ENCODE data around the gene COPS3.

Gene COPS3

DNA sequence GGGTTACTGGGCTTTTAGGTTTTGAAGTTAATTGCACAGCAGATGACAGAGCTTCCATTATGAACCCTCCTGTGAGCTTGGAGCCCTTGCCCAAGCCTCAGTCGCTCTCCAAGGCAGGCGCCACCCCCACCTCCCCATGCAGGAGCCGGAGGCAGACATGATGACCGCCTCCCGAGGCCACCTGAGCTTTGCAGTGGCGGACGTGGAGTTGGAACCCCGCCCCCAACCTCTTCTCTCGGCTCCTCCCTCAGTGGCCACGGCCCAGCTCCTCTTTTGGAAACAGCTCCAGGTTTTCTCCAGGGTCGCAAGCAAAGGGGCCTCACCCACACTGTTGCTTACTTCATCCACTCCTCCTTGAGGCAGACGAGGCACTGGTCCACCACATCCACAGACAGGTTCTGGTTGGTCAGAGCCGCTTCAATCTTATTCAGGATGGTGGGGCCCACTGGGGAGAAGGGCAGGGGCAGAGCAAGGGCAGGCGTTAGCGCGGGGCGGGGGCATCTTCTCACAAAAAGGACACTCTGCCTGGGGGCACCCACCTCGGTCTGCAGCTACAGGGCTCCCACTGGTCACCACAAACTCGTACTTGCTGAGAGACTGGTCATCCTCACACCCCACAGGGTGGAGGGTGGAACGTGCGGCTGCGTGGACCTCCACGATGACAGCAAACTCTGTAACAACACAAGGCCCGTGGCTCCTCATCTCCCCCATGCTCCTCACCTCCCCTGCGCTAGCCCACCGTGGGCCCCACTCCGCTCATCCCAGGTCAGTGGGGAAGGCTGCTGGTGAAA lies 66.2 kb downstream of the COPS3 start:
- DNase-seq = no peak

DNA sequence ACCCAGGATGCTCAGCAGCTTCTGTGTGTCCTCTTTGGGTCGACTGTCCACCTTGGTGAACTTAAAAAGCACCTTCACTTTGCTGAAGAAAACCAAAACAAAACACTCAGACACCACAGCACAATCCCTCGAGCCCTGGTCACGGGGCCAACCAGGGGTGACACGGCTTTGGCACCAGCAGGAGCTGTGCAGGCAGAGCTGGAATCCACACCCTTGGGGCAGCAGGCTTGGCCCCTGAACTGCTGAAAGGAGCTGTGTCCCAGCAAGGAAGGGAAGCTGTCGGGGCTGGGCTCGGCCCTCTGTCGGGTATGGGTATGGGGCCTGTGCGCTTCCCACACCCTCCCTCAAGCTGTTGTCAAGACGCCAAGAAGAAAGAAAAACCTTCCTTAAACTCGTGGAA lies 67.3 kb downstream of the COPS3 start:
- no peak for DNase-seq

DNA sequence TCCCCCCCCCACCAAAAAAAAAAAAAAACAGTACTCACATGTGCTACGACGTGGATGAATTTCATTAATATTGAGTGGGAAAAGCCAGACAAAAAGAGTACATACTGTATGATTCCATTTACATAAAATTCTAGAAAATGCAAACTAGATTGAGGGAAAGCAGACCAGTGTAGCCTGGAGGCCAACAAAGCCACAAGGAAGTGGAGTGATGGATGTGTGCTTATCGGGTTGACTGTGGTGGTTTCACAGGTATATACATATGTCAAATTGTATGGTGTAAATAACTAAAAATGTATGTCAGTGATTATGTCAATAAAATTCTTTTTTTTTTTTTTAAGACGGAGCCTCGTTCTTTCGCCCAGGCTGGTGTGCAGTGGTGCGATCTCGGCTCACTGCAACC lies 73.0 kb downstream of the COPS3 start:
- no peak for DNase-seq

DNA sequence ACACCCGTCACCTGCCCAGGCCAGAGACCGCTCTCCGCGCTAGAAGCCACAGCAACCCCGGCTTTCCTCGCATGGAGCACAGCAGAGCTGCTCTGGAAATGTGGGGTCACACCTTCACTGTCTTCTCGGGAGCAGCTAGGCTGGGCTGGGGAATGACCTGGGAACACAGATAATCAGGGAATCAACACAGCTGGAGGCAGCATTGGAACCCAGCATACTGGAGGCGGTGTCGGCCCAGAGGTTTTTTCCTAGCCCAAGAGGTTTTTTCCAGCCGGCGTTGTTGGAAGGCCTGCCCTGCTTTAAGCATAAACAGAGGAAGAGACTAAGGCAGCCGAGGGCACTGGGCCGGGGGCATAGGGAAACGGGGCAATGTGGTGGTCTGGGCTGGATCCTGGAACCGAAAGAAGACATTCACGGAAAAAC lies 74.1 kb downstream of the COPS3 start:
- DNase-seq = no peak

DNA sequence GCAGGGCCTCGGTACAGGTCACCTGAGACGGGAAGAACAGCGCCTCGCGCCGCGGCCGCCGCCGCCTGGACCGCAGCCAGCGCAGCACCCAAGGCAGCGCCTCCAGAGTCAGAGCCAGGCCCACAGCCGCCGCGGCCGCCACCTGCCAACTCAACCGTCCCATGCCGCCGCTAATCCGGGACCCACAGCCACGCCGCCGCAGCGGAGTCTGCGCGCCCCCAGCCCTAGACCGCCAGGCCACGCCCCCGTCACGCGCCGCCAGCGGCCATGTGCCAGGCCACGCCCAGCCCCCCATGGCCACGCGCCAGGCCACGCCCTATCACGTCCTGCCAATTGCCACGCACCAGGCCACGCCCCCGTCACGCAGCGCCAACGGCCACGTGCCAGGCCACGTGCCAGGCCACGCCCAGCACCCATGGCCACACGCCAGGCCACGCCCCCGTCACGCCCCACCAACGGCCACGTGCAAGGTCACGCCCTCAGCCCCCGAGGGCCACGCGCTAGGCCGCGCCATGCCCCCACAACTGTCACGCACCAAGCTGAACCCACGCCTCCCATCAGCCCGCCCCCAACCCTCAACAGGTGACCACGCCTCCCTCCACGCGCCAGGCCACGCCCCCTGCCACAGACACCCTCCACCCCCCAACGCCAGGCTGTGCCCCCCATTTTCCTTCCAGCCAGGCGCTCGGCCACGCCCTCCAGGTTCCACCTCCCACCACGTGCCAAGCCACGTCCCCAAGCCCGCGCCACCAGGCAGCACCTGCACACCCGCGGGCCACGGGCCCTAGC lies 74.7 kb downstream of the COPS3 start, which contains the start of gene PLD6:
TSS of gene PLD6 (minus strand) at position 210 of the 789 bp plus-strand sequence. CDS start at position 163, 47 bp downstream.
- peak; percentile 8 for DNase-seq

DNA sequence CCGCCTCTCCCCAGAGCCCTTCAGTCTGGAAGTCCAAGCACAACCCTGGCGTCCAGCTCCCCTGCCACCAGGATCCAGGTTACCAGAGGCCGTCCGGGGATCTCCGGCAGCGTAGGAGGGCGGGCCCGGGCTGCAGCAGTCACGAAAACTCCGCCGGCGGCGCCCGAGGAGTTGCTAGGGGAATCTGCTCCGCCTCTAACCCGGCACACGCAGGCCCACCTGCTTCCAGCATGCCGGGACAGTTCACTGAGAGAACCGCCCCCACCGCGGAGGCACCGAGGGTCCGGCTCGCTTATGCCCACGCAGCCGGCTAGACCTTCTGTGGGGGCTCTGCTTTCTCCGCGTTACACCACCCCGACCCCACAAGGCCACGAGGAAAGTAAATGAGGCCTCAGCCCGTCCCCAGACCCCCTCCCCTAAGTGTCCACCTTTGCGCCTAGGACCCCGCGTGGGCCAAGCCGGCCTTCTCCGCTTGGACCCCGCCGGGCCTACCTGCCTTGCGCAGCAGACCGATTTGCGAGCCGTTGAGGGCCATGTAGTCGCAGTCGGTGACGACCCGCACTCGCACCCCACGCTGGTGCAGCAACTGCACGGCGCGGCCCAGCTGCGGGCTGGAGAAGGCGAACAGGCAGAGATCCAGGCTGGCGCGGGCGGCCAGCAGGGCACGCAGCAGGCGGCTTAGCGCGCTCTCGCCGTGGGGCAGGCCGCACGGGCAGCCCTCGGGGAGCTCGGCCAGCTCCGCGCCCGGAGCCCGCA lies 75.5 kb downstream of the COPS3 start:
- DNase-seq = no peak

DNA sequence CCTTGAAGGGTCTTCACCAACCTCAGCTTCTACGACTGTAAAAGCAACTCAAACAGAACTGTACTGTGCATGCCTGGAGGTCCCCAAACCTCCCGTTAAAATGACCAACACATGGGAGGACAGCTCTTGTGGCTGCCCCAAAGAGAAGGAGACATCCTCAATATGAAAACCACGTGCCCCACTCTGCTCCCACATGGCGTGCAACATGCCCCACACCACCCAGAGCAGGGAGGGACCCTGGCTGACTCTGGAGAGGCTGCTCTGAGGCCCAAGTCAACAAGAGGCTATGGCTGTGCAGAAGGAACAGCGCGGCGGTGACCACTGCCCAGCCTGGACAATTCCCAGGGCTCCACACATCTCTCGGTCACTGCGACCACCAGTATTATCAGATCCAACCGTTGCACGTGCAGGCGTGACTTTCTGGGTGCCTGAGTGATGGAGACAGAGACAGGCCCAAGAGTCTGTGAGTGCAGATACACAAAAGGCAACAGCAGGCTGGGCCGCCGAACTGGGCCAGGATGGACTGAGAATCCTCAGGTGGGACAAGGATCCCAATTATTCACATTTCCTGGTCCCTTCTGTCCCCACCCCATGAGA lies 76.3 kb downstream of the COPS3 start:
- DNase-seq = no peak

DNA sequence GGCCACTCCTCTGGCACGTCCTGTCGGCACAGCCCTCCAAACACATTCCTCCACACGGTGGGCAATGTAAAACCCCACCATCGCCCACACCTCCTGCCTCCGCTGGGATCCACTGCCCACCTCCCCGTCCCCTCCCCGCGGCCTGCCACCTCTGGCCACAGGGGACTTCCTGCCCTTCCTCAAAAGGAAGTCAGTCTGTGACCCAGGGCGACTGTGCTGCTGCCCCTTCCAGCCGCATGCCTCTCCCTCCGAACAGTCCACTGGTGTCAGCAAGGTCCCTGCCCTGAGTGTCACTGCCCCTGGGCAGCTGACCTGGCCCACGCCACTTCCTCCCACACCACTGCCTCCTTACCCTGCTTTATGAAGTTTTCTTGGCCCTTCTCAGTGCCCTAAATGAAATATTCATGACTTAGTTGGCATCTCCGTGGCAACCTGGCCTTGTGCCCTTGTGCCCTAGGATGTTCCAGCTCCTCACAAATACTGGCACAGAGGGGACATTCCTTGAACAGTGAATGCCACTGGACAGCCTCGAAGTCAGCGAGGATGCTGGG lies 76.9 kb downstream of the COPS3 start:
- no peak for DNase-seq

DNA sequence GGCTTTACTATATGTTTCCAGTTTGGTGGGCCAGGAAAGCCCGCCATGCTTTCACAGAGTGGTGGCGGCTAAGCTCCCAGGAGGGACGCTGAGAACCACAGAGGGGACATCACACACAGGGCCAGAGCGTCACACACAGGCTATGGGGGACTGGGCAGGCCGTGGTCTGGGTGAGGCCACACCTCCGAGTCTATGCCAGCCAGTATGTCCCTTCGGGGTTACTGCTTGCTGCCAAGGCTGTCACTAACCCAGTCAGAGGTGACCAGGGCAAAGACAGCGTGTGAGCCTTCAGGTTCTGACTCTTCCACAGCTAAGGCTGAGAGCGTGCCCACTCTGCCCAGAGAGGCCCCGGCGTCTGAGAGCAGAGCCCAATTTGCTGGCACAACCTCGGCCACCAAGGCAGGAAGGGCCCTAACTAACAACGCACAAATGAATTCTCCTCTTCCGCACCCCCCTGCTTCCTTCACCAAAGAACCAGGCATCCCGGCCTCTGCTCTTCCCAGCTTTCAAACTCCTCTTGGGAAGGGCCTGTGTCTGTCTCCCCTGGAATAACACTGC lies 77.8 kb downstream of the COPS3 start:
- DNase-seq = no peak

DNA sequence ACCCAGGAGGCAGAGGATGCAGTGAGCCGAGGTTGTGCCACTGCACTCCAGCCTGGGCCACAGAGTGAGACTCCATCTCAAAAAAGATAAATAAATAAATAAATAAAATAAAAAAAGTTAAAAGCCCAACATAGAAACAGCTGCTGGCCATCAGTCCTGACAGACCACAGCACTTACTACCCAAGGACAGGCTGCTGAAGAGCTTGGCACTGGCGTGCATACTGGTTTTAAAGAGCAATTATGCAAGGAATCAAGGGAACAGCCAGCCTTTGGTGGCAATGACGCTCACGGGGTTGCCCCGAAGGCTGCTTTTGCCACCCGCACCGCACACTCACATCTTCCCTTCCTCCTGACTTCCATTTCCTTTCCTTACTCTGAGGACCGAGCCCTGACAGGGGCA lies 79.1 kb downstream of the COPS3 start:
- no peak for DNase-seq

DNA sequence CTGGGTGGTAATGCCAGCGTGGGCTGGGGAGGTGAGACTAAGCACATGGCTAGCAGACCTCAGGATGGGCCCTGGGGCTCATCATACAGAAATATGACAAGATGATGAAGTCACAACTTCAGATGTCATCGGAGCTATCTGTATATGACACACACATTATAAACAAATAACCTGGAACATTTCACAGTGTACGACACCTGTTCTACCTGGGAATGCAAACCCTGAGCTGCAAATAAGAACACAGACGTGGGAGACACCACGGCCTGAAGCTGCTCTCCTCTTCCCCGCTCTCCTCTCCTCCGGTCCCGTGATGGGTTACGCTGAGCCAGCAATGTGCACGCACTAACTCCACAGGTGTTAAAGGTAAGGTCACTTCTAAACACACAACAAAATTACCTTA lies 79.8 kb downstream of the COPS3 start:
- DNase-seq = no peak

DNA sequence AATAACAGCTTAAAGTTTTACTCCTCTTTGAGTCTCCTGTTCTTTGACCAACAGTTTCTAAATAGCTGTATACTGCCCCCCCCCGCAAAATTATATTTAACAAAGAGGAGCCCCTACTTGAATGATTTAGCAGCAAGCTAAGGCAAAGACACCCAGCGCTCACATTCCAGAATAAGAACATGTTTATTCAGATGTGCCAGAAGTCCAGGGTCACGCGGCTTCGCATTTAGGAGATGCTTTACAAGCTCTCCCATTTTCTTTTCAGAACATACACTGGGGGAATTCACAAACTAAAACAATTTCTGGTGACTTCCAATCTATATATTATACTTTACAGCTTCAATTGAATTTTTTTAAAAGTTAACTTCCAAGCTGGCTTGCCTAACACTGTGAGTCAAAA lies 80.2 kb downstream of the COPS3 start:
- no peak for DNase-seq

DNA sequence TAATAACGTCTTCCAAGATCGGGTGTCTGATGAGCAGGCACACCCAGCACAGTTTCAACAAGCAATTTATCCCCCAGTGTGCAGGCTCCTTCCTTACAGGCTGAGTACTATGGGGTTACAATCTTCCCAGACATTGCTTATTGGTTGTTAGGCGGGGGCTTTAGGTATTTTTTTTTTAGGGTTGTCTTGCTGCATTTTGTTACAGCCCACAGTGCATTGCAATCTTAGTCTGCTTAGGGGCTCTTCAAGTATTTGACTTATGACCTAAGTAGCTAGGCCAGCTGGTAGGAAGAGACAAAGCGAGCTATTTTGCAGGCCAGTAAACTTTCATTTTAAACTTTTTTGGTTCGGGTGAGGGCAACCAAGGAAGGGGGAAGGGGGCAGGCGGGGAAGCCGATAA lies 80.7 kb downstream of the COPS3 start:
- no peak for DNase-seq

DNA sequence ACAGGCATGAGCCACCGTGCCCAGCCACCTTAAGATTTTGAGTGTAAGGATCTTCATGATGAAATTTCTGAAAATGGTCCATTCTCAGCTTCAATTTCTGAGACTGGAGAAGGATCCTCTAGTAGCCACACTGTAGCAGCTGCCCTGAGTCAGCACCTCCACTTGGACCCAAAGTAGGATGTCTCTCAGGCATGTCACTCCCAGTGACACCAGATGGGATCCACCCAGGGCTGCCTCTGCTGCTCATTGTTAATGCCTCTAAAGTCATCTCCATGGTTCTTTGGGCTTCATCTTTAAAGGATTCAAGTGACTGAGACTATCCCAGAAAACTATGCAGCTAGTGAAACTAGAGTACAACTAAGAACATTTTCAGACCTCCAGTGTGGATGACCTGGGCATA lies 82.8 kb downstream of the COPS3 start:
- DNase-seq = no peak

DNA sequence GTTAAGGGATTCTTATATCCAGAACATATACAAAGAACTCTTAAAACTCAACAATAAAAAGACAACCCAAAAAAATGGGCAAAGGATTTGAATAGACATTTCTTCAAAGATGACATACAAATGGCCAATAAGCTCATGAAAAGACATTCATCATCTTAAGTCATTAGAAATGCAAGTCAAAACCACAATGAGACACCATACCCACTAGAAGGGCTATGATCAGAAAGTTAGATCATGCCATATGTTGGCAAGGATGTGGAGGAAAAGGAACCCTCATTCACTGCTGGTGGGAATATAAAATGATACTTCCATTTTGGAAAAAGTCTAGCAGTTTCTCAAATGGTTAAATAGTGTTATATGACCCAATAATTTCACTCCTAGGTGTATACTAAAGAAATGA lies 84.3 kb downstream of the COPS3 start:
- DNase-seq = no peak
